Osteoblast (primary cell): Measurements from ENCODE around the gene PRPH2. TPM values are rescaled to one million over a fixed set of nuclear protein-coding genes. Genes with fewer than 3 reads are reported as not detected.
A peak's percentile ranks its signal among the peaks of the same experiment; 100 is the strongest.

Source experiments
- DNase-seq: peaks from one replicate; pipeline ENCODE4 v3.0.0; 2011; ENCODE audit warnings: low spot score, mixed read lengths; ENCODE audit not compliant: insufficient read length; ENCODE audit errors: missing footprints
- H2AFZ ChIP-seq: 2 replicates; pipeline ENCODE4 v1.6.0; 2011; ENCODE audit warnings: mild to moderate bottlenecking, low read length
- H3K27ac ChIP-seq: 2 replicates; pipeline ENCODE4 v1.5.1; 2011; ENCODE audit warnings: mild to moderate bottlenecking, low read depth, low read length, moderate library complexity
- H3K27me3 ChIP-seq: 2 replicates; pipeline ENCODE4 v1.6.0; 2012; ENCODE audit warnings: mild to moderate bottlenecking, control low read depth, inconsistent platforms, low read length, moderate library complexity; ENCODE audit not compliant: insufficient read depth
- H3K36me3 ChIP-seq: 2 replicates; pipeline ENCODE4 v1.5.1; 2011; ENCODE audit warnings: mild to moderate bottlenecking, low read length, control low read depth, moderate library complexity; ENCODE audit not compliant: insufficient read depth
- H3K4me1 ChIP-seq: 2 replicates; pipeline ENCODE4 v1.5.1; 2011; ENCODE audit warnings: mild to moderate bottlenecking, low read length, control low read depth, moderate library complexity; ENCODE audit not compliant: insufficient read depth
- H3K4me2 ChIP-seq: 2 replicates; pipeline ENCODE4 v1.6.0; 2011; ENCODE audit warnings: mild to moderate bottlenecking, low read length; ENCODE audit not compliant: insufficient read depth
- H3K4me3 ChIP-seq: fragments of 200-600 bp; sonication (generic); 3 replicates; pipeline ENCODE4 v1.5.1; 2012; ENCODE audit warnings: mild to moderate bottlenecking, low read length, inconsistent platforms; ENCODE audit not compliant: insufficient read depth
- H3K79me2 ChIP-seq: 2 replicates; pipeline ENCODE4 v1.6.0; 2012; ENCODE audit warnings: mild to moderate bottlenecking, low read length, control low read depth, inconsistent platforms; ENCODE audit not compliant: insufficient read depth
- H3K9me3 ChIP-seq: 2 replicates; pipeline ENCODE4 v1.5.1; 2011; ENCODE audit warnings: low read depth, low read length, control low read depth
- H4K20me1 ChIP-seq: 2 replicates; pipeline ENCODE4 v1.6.0; 2012; ENCODE audit warnings: mild to moderate bottlenecking, low read length, control low read depth; ENCODE audit not compliant: insufficient read depth
- total RNA-seq: library from RNA; depleted of rRNA; stranded (reverse); fragments of >200 nt; gene quantifications from 2 replicates; pipeline ENCODE4 v1.2.3, GENCODE V29; 2012
- TF ChIP-seq, protein P1 (sequence below): IDR thresholded peaks from 2 replicates; pipeline ENCODE4 v1.5.1; 2011; ENCODE audit warnings: mild to moderate bottlenecking, low read depth, low read length, moderate library complexity; ENCODE audit errors: extremely low read depth

The PRPH2 gene
- total RNA-seq, 1 donor = 3.3 TPM

DNA sequence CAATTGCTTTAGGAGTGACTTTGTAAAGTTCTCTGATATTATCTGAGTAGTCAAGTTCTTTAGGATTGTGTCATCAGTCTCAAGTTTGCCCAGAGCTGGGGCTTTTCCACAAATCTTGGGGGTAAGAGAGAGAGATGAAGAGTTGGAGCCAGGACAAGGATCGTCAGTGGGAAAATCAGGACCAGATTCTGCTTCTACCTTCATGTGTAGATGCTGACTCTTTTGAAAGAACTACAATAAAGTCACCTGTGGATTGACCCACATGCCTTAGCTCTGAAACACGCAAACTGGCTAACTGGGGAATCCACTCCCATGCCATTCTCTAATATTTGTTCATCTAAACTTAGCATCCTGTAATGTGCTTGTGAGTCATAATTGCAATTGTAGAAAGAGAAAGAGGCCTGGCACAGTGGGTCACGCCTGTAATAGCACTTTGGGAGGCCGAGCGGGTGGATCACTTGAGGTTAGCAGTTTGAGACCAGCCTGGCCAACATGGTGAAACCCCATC lies 43.8 kb upstream of the PRPH2 start:
- no peaks in the 10 kb centered on the region for H3K36me3 ChIP-seq
- no peaks in the 10 kb centered on the region for H3K79me2 ChIP-seq
- peaks cover 10% of the 10 kb centered on the region for H3K4me1 ChIP-seq
- no peaks in the 10 kb centered on the region for H3K9me3 ChIP-seq
- peak overlapping the region; percentile 28 for H3K4me2 ChIP-seq
- H3K4me3 ChIP-seq = no peak overlapping the region
- TF ChIP-seq, protein P1, sequence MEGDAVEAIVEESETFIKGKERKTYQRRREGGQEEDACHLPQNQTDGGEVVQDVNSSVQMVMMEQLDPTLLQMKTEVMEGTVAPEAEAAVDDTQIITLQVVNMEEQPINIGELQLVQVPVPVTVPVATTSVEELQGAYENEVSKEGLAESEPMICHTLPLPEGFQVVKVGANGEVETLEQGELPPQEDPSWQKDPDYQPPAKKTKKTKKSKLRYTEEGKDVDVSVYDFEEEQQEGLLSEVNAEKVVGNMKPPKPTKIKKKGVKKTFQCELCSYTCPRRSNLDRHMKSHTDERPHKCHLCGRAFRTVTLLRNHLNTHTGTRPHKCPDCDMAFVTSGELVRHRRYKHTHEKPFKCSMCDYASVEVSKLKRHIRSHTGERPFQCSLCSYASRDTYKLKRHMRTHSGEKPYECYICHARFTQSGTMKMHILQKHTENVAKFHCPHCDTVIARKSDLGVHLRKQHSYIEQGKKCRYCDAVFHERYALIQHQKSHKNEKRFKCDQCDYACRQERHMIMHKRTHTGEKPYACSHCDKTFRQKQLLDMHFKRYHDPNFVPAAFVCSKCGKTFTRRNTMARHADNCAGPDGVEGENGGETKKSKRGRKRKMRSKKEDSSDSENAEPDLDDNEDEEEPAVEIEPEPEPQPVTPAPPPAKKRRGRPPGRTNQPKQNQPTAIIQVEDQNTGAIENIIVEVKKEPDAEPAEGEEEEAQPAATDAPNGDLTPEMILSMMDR = no peak
- DNase-seq = peak; percentile 85
- no peaks in the 10 kb centered on the region for H3K27me3 ChIP-seq
- peak overlapping the region; percentile 39 for H3K27ac ChIP-seq
- H2AFZ ChIP-seq = no peak overlapping the region
- H4K20me1 ChIP-seq = no peaks in the 10 kb centered on the region

- no peak for DNase-seq
- H3K4me1 ChIP-seq = peaks cover 10% of the 10 kb centered on the region
- H3K9me3 ChIP-seq = no peaks in the 10 kb centered on the region
- no peaks in the 10 kb centered on the region for H4K20me1 ChIP-seq
- H3K36me3 ChIP-seq = no peaks in the 10 kb centered on the region
- H3K27ac ChIP-seq = no peak overlapping the region
- no peaks in the 10 kb centered on the region for H3K27me3 ChIP-seq
- TF ChIP-seq, protein P1 = no peak
- H2AFZ ChIP-seq = no peak overlapping the region
- H3K4me3 ChIP-seq = no peak overlapping the region
- H3K79me2 ChIP-seq = no peaks in the 10 kb centered on the region
- no peak overlapping the region for H3K4me2 ChIP-seq
Observed at GRCh38 chr6:42764911-42765648, 42.7 kb upstream of the PRPH2 start.

DNA sequence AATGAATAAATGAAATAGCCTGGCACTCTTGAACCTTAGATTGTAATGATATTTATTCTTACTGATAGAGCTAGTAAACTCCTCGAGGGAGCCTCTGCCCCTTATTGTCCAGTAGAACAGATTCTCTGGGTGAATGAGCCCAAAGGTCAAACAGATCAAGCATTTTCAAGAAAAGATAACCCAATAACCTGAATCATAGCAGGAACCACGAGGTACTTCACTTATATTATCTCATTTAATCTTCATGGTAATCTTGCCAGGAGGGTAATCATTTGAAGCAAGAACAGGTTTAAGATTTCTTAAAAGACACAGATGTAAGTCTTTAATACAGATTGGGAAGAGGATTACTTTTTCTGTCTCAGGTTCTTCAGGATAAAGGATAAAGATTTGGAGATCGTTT lies 40.6 kb upstream of the PRPH2 start:
- Histone ChIP-seq H3K79me2 (no peaks in the 10 kb centered on the region), H4K20me1 (no peaks in the 10 kb centered on the region), H3K27ac (no peak overlapping the region), H2AFZ (no peak overlapping the region), H3K36me3 (no peaks in the 10 kb centered on the region), H3K27me3 (no peaks in the 10 kb centered on the region), H3K4me1 (peaks cover 10% of the 10 kb centered on the region), H3K4me2 (no peak overlapping the region), H3K4me3 (no peak overlapping the region), H3K9me3 (no peaks in the 10 kb centered on the region)
- DNase-seq = no peak
- TF ChIP-seq, protein P1 = no peak

GRCh38 chr6:42762426-42762859 lies 40.0 kb upstream of the PRPH2 start:
- H3K4me2 ChIP-seq = no peak overlapping the region
- TF ChIP-seq, protein P1 = no peak
- peaks cover 10% of the 10 kb centered on the region for H3K4me1 ChIP-seq
- no peak overlapping the region for H3K27ac ChIP-seq
- no peak for DNase-seq
- H3K27me3 ChIP-seq = no peaks in the 10 kb centered on the region
- no peaks in the 10 kb centered on the region for H4K20me1 ChIP-seq
- no peaks in the 10 kb centered on the region for H3K9me3 ChIP-seq
- no peak overlapping the region for H3K4me3 ChIP-seq
- H3K36me3 ChIP-seq = no peaks in the 10 kb centered on the region
- H3K79me2 ChIP-seq = no peaks in the 10 kb centered on the region
- no peak overlapping the region for H2AFZ ChIP-seq
